Right atrium auricular region (tissue), 2 donors: ENCODE data around the gene AGAP1. TPM values are rescaled to one million over a fixed set of nuclear protein-coding genes. Genes with fewer than 3 reads are reported as not detected.

Experiments used
- DNase-seq: peaks from one replicate; pipeline ENCODE4 v3.0.0-alpha.2; 2019; ENCODE audit warnings: low spot score
- H3K27ac ChIP-seq, 2 donors: fragments of 200-600 bp; sonication (generic); 1 replicate in 1 of 2; 2 replicates in 1 of 2; pipeline ENCODE4 v1.5.1; 2016 to 2019
- H3K27me3 ChIP-seq, 2 donors: fragments of 200-600 bp; sonication (generic); one replicate each; pipeline versions ENCODE4 v1.5.1 to v1.6.0; 2017 to 2019
- H3K36me3 ChIP-seq: fragments of 200-600 bp; sonication (generic); one replicate; pipeline ENCODE4 v1.5.1; 2016
- H3K4me1 ChIP-seq, 2 donors: fragments of 200-600 bp; sonication (generic); one replicate each; pipeline versions ENCODE4 v1.5.1 to v1.6.0; 2017 to 2019
- H3K4me3 ChIP-seq, 2 donors: fragments of 200-600 bp; sonication (generic); 1 replicate in 1 of 2; 2 replicates in 1 of 2; pipeline ENCODE4 v1.5.1; 2017 to 2019; ENCODE audit warnings: mild to moderate bottlenecking in 1 of 2, moderate library complexity in 1 of 2
- H3K9me3 ChIP-seq, 2 donors: fragments of 200-600 bp; sonication (generic); one replicate each; pipeline ENCODE4 v1.5.1; 2019
- total RNA-seq, 2 donors: library from RNA; depleted of rRNA; stranded (reverse); fragments of >200 nt; gene quantifications; one replicate each; pipeline ENCODE4 v1.1.0, GENCODE V29; 2016
- TF ChIP-seq, protein P1 (sequence below), 2 donors: fragments of 200-600 bp; sonication (generic); IDR thresholded peaks; one replicate each; pipeline ENCODE4 v1.5.1; 2019; ENCODE audit warnings: antibody characterized with exemption in 2 of 2

AGAP1 gene
- total RNA-seq, 2 donors from 2014 or later, result 11.6 to 17.2 TPM

DNA sequence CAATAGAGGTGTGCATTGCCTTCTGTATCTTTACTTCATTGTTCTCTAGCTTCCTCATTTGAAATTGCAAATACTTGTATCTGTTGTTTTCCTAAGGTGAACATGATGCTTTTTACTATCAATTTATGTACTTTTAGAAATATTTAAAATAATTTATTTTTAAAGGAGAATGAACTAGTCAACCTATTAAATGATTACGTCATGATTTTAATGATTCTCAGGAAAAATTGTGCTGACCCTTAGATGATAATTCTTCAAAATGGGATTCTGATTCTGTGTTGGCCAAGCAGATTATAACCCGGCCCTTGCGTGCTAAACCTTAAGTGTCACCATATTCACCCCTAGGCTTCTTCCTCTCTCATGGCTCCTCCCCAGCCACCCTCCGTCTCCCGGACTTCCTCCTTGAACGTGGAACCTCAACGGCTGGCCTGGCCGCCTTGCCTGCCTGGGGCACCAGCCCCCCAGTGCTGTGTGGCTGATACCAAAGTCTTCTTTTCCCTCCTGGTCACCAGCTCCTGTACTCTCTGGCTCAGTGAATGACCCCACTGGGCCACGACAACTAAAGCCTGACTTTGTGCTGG is 382.3 kb downstream of the AGAP1 start:
- H3K36me3 ChIP-seq, result no peaks in the 10 kb centered on the region
- H3K9me3 ChIP-seq, result no peaks in the 10 kb centered on the region
- DNase-seq, result no peak
- H3K27ac ChIP-seq, result no peak overlapping the region
- TF ChIP-seq, protein P1, sequence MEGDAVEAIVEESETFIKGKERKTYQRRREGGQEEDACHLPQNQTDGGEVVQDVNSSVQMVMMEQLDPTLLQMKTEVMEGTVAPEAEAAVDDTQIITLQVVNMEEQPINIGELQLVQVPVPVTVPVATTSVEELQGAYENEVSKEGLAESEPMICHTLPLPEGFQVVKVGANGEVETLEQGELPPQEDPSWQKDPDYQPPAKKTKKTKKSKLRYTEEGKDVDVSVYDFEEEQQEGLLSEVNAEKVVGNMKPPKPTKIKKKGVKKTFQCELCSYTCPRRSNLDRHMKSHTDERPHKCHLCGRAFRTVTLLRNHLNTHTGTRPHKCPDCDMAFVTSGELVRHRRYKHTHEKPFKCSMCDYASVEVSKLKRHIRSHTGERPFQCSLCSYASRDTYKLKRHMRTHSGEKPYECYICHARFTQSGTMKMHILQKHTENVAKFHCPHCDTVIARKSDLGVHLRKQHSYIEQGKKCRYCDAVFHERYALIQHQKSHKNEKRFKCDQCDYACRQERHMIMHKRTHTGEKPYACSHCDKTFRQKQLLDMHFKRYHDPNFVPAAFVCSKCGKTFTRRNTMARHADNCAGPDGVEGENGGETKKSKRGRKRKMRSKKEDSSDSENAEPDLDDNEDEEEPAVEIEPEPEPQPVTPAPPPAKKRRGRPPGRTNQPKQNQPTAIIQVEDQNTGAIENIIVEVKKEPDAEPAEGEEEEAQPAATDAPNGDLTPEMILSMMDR (IDR thresholded peaks at IDR 0.05), result no peak
- H3K4me3 ChIP-seq, result no peak overlapping the region
- H3K27me3 ChIP-seq, result no peaks in the 10 kb centered on the region
- H3K4me1 ChIP-seq, result no peaks in the 10 kb centered on the region

- no peak overlapping the region for H3K4me3 ChIP-seq
- H3K27me3 ChIP-seq, result no peaks in the 10 kb centered on the region
- no peak for DNase-seq
- no peak overlapping the region for H3K27ac ChIP-seq
- no peaks in the 10 kb centered on the region for H3K4me1 ChIP-seq
- TF ChIP-seq, protein P1 (IDR thresholded peaks at IDR 0.05), result no peak
- no peaks in the 10 kb centered on the region for H3K36me3 ChIP-seq
- no peaks in the 10 kb centered on the region for H3K9me3 ChIP-seq
Observed at GRCh38 chr2:235877275-235877802, 383.5 kb downstream of the AGAP1 start.

- no peak overlapping the region for H3K27ac ChIP-seq
- TF ChIP-seq, protein P1 (IDR thresholded peaks at IDR 0.05), result no peak
- no peaks in the 10 kb centered on the region for H3K36me3 ChIP-seq
- H3K4me1 ChIP-seq, result no peaks in the 10 kb centered on the region
- no peak overlapping the region for H3K4me3 ChIP-seq
- no peaks in the 10 kb centered on the region for H3K27me3 ChIP-seq
- H3K9me3 ChIP-seq, result no peaks in the 10 kb centered on the region
- DNase-seq, result no peak
Observed at GRCh38 chr2:235879116-235879515, 385.3 kb downstream of the AGAP1 start.

GRCh38 chr2:235883675-235884074 is 389.8 kb downstream of the AGAP1 start:
- H3K36me3 ChIP-seq, result no peaks in the 10 kb centered on the region
- no peaks in the 10 kb centered on the region for H3K27me3 ChIP-seq
- no peak overlapping the region for H3K27ac ChIP-seq
- H3K4me1 ChIP-seq, result no peaks in the 10 kb centered on the region
- TF ChIP-seq, protein P1 (IDR thresholded peaks at IDR 0.05), result no peak
- DNase-seq, result no peak
- H3K4me3 ChIP-seq, result no peak overlapping the region
- no peaks in the 10 kb centered on the region for H3K9me3 ChIP-seq

GRCh38 chr2:235889302-235889630 is 395.4 kb downstream of the AGAP1 start:
- TF ChIP-seq, protein P1 (IDR thresholded peaks at IDR 0.05), result no peak
- no peaks in the 10 kb centered on the region for H3K36me3 ChIP-seq

GRCh38 chr2:235893129-235893698 is 399.4 kb downstream of the AGAP1 start:
- no peak overlapping the region for H3K27ac ChIP-seq
- no peak for DNase-seq
- no peaks in the 10 kb centered on the region for H3K27me3 ChIP-seq
- no peaks in the 10 kb centered on the region for H3K36me3 ChIP-seq
- H3K9me3 ChIP-seq, result no peaks in the 10 kb centered on the region
- H3K4me1 ChIP-seq, result no peaks in the 10 kb centered on the region
- no peak overlapping the region for H3K4me3 ChIP-seq
- TF ChIP-seq, protein P1 (IDR thresholded peaks at IDR 0.05), result no peak

More at GRCh38 chr2:235889302-235889630, 395.4 kb downstream of the AGAP1 start:
- no peak overlapping the region for H3K4me3 ChIP-seq
- DNase-seq, result no peak
- H3K27me3 ChIP-seq, result no peaks in the 10 kb centered on the region
- no peaks in the 10 kb centered on the region for H3K9me3 ChIP-seq
- H3K4me1 ChIP-seq, result no peaks in the 10 kb centered on the region
- H3K27ac ChIP-seq, result no peak overlapping the region
